NCI-H524 treated with DMSO at 0.1 percent for 48 hours (cell line): ENCODE data around the gene TOM1L2.

Experiments
- DNase-seq: peaks from one replicate; lab custom pipeline; 2025; lab: John Stamatoyannopoulos, UW

The TOM1L2 gene

DNA sequence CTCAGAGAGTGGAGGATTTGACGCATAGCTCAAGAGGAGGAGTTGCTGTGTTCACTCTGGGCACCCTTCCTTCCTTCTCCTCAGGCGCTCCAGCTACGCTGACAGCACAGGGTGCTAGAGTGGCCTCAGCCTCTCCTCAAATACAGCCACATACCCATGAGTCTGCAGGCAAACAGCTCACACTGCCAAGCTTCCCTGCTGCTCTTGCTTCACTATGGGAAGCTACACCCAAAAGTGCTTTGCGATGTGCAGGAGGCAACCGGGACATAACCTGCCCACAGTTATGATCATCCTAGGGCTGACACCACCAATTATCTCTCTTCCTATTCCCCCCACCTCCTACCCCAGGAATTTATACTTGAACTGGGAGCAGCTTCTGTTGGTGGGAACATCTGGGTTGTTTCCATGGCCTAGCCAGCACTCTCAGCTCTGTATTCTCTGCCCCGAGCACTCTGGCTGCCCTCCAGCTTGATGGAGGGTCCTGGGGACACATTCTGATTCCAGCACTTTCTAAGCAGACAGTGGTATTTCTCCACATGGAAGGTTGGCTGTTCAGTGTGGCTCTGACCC is 95.2 kb downstream of the TOM1L2 start:
- DNase-seq: no peak

- DNase-seq: no peak
These were observed 97.7 kb downstream of the TOM1L2 start for GRCh38 chr17:17874478-17874877.

DNA sequence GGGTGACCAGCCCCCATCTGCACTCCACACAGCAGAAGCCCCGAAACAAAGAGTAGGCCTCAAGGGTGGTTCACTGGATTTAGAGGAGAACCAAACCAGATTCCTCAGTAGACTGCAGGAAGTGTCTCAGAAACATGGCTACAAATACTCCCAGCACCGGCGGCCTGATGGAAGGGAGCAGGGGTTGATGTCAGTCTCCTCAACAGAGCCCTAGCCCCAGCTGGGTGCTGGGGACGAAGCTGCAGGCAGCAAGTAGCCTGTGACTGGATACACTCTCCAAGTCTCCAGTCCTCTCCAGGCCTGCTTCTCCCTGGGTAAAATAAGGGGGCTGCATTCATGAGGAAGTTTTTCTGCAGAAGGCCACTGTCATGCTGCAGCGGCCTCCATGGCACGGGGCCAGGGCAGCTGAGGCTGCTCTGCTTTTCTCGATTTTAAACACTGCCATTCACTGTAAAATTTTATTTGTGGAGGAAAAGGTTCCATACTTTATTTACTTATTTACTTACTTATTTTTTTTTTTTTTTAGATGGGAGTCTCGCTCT is 98.7 kb downstream of the TOM1L2 start:
- no peak for DNase-seq

GRCh38 chr17:17872547-17873345 is 99.5 kb downstream of the TOM1L2 start:
- no peak for DNase-seq

DNA sequence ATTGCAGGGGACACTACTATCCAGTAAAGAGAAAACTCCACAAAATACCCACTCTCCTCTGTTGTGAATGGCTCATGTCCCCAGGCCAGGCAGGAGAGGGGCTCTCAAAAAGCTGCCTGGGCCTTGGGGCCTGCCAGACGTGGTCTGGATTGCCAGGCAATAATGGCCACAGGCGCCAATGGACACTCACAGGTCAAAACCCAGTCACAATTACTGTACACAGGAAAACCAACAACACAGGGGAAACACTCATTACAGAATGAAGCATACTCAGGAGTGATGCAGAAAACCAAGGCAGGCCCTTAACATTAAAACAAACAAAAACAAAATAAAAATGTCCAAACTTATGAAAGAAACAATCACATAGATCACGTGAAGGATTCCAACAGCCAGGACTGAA is 100.3 kb downstream of the TOM1L2 start:
- DNase-seq: no peak

GRCh38 chr17:17870247-17870646 is 102.0 kb downstream of the TOM1L2 start:
- no peak for DNase-seq

GRCh38 chr17:17868641-17869522 is 103.3 kb downstream of the TOM1L2 start:
- DNase-seq: no peak

DNA sequence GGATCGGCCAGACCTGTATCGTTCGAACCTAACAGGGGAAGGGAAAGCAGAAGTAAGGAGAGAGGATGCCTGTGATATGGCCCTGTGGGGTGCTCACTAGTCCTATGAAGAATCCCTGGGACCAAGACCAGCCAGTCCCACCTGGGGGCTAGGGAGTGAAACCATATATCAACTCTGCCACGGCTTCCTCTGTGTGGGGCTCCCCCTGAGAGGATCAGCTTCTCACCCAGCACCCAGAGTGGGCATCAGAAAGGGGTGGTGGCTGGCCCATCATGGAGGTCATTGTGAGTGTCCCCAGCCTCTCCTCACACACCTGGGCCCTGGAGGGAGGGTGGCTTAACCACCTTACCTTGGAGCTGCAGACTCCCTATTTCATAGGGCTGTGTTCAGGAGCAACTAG is 105.3 kb downstream of the TOM1L2 start:
- no peak for DNase-seq

GRCh38 chr17:17866425-17866824 is 105.8 kb downstream of the TOM1L2 start:
- no peak for DNase-seq

GRCh38 chr17:17865035-17865434 is 107.2 kb downstream of the TOM1L2 start:
- DNase-seq: no peak

DNA sequence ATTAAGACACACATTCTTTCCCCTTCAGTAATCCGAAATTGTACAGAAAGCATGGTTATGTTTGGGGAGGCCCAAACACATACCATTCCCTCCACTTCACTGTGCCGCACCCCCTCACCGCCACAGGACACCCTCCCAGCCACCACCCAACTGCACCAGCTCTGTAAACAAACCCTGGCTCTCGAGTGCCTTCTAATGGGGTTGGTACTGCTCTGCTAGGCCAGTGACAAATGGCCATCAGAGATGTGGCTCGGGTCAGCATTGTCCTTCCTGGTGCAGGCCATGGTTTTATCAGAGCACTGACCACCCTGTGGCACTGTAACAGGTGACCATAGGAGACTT is 111.5 kb downstream of the TOM1L2 start:
- DNase-seq: no peak

DNA sequence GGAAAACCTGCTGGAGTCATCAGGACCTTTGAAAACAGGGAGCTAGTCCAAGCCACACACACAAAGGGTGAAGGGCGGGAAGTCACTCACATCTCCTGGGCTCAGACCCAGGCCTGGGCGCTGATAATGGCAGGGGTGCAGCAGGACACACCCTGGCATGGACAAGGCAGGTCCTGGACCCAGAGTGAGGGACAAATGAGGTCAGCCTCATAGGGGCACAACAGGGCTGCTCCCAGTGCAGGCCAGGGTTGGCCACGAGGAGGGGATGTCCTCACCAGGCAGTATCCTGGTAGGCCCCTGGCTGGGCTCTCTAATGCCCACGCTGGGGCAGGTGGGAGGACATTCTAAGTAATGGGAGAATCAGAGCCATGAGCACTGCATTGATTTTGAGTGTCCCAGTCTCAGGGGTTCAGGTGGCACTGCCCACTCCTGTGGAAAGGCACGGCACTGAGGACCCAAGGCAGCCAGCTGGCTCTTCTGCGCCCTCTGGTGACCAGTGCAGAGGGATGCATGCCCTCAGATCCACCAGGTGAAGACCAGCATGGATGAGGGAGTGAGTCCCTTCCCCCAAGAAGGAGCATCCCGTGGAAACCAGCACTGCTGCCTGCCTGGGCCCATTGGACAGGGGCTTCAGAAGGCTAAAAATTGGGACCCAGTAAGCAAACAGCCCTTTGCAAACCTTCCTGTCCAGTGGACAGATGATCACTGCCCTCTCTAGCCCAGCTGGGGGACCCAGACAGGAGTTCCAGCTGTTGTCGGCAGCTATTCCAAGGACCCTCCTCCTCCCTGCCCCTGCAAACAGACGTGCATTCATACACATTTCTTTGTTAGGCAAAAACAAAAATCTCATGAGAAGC is 112.1 kb downstream of the TOM1L2 start:
- DNase-seq: no peak

GRCh38 chr17:17857496-17857895 is 114.7 kb downstream of the TOM1L2 start:
- no peak for DNase-seq

DNA sequence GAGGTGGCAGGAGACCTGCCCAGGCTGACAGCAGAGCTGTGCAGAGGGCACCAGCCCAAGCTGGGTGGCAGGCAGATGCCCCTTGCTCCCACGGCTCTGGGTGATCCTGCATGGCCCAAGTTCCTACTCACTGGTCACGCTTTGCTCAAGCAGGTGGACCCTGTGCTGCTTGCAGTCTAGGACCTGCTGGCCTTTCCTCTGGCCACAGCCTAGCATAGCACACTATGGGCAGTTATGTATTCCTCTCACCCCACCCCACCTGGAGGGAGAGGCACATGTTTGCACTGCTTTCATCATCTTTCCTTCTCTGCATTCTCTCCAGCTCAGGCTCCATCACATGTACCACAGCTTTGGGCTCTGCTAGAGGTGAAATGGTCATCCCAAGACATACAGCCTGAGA is 115.8 kb downstream of the TOM1L2 start:
- DNase-seq: no peak

DNA sequence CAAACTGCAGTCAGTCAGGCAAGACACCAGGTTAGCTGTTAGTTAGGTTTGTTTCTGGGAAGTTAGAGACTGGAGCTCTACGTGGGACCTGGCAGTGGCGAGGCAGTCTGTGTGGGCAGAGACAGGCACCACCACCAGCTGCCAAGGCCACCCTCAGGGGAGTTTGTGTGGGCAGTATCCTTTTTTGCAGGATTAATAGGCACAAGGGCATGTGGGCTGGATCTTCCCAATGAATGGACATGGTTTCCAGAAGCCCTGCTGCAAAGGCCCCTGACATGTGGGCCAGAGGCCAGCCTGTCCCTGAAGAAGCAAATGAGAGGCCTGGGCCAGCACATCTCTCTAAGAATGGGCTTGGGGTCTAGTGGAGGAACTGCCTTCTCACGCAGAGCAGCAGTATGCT is 116.2 kb downstream of the TOM1L2 start:
- DNase-seq: no peak

DNA sequence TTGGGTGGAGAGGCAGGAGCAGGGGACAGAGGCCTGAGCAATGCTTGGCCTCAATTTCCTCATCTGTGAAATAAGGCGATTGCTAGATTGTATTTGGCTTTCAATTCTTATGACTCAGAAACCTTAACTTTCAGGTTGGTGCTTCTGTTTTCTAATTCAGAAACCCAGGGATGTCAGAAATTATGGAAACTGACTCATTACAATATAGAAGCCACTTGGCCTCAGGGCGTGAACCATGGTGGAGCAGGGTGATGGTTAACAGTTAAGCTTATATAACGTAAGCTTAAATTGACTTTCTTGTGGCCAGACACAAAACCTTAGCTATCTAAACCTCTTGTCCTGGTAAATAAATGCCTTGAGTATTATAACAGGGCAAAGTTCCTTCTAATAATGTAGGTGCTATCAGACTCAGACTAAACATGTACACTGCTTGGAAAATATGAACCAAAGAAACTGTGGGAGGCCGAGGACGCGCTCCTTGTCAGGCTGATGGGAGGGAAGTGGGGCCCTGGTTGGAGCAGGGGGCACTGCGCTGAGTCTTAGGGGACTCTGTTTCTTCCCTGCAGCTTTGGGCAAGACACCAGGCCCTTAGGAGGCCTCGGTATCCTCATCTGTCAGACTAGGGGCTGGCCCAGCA is 118.3 kb downstream of the TOM1L2 start:
- no peak for DNase-seq

DNA sequence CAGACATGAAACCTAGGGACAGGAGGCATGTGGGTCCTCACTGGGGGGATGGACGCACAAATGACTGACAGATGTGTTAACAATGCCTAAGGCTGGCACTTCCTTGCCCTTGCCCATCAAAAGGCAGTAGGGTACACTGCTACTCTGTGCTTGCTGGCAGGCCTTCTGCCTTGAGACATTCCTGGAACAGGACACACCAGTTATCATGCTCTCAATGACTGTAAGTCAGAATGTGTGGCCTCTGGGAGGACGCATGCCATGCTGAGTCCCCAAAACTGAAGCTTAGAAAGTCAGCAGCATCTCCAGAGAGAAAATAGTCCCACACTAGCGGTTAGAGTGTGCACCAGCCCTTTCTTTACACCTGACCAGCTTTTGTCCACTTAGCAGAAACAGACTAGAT is 119.3 kb downstream of the TOM1L2 start:
- DNase-seq: no peak

- no peak for DNase-seq
These were observed 120.8 kb downstream of the TOM1L2 start for GRCh38 chr17:17851103-17852002.

- no peak for DNase-seq
These were observed 122.3 kb downstream of the TOM1L2 start for GRCh38 chr17:17849845-17850373.
